ENCODE data around the gene HELZ.
"Not testable (repeated sequence)": the region's sequence is repeated elsewhere in the genome, so short reads cannot be mapped to it uniquely, and the experiment has no call there.

Gene HELZ, protein sequence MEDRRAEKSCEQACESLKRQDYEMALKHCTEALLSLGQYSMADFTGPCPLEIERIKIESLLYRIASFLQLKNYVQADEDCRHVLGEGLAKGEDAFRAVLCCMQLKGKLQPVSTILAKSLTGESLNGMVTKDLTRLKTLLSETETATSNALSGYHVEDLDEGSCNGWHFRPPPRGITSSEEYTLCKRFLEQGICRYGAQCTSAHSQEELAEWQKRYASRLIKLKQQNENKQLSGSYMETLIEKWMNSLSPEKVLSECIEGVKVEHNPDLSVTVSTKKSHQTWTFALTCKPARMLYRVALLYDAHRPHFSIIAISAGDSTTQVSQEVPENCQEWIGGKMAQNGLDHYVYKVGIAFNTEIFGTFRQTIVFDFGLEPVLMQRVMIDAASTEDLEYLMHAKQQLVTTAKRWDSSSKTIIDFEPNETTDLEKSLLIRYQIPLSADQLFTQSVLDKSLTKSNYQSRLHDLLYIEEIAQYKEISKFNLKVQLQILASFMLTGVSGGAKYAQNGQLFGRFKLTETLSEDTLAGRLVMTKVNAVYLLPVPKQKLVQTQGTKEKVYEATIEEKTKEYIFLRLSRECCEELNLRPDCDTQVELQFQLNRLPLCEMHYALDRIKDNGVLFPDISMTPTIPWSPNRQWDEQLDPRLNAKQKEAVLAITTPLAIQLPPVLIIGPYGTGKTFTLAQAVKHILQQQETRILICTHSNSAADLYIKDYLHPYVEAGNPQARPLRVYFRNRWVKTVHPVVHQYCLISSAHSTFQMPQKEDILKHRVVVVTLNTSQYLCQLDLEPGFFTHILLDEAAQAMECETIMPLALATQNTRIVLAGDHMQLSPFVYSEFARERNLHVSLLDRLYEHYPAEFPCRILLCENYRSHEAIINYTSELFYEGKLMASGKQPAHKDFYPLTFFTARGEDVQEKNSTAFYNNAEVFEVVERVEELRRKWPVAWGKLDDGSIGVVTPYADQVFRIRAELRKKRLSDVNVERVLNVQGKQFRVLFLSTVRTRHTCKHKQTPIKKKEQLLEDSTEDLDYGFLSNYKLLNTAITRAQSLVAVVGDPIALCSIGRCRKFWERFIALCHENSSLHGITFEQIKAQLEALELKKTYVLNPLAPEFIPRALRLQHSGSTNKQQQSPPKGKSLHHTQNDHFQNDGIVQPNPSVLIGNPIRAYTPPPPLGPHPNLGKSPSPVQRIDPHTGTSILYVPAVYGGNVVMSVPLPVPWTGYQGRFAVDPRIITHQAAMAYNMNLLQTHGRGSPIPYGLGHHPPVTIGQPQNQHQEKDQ (N-terminal part only)

DNA sequence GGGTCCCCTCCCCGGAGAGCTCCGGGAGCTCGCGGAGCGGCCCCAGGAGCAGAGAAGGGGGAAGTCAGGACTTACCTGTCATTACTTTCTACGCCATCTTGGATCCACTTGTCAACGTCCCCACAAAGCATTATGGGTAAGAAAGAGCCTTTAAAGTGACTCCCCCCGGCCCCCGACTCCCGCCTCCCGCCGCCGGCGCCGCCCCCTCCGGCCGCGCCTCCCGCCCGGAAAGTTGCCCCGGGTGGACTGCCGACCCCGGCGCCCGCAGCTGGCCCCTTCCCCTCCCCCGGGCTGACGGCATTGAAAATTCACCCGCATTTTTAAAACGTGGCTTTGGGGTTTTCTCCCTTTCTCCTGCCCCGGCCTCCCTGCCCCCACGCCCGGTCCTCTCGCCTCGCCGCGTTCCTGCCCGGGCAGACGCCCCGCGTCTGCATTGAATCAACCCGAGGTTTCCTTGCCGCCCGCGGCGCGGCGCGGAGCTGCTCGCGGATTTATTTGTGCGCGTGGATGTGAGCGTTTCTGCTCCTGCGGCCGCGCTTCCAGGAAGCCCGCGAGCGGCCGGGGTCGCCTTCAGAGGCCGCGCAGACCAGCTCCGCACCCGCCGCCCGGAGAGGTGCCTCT lies at the start of gene HELZ:
HELZ (minus strand) TSS at position 124 of the 621 bp plus-strand sequence. CDS start 26,392 bp downstream, outside the sequence.
- peak; percentile 60 to 61 for DNase-seq

DNA sequence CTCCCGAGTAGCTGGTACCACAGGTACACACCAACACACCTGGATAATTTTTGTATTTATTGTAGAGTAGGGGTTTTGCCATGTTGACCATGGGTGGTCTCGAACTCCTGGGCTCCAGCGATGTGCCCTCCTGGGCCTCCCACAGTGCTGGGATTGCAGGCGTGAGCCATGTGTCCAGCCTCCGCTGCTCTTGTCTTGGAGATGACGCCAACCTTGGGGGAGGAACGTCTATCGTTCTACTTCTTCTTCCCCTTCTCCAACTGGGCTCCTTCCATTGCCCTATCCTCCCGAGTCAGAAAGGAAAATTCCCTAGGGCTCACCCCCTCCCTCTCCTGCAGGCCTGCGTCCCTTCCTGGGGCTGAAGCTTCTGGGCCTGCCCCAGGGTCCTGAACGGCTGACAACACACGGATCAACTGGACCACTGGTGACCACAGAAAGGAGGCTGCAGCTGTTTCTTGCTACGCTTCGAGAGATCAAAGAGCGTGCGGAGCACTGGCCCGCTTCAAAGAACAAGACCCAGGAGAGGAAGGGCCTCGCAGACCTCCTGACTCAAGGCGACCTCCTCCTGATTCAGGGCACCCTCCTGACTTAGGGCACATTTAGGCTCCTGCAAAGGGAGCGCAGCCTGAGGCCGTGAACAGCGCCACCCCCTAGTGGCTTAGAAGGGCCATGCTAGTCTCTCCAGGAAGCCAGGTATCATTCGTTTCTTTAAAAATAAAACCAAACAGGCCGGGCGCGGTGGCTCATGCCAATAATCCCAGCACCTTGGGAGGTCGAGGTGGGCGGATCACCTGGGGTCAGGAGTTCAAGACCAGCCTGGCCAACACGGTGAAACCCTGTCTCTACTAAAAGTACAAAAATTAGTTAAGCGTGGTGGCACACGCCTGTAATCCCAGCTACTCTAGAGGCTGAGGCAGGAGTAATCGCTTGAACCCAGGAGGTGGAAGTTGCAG lies 48.5 kb upstream of the HELZ start:
- peak; percentile 53 to 64 for DNase-seq

DNA sequence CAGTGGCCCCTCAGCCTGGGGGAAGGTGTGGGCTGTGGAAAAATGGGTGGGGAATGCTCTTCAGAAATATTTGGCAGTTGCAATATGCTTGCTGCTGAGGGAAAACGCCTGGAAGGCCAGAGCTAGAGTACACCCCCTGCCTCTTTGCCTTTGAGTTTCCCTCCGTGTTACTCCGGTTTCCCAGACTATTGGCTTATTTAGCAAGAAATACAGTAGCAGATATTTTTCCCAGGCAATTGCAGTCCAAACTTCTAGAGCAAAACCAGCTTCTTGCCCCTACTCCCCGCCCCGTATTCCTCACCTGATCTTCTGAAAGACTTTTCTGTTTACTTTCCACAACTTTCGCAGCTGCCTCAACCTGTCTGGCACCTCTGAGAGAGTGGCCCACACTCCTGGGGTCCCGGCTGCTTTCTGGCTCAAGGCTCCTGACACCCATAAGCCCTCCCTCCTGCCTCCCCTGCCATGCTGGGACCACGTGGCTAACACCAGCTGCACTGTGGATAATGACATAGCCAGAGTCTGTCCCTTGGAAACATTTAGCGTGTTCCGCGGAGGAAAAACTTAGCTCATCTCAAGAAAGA lies 45.8 kb upstream of the HELZ start:
- no peak for DNase-seq

DNA sequence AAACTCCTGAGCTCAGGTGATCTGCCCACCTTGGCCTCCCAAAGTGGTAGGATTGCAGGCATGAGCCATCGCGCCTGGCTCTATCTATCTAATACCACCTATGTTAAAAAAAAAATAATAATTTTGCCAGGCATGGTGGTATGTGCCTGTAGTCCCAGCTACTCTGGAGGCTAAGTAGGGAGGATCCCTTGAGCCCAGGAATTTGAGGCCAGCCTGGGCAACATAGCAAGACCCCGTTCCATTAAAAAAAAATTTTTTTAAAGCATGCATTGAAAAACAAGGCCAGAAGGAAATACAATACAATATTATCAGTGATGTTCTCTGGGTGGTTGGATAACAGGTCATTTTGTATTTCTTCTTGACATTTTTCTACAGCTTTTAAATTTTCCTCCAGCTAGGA lies 45.2 kb upstream of the HELZ start:
- no peak for DNase-seq

DNA sequence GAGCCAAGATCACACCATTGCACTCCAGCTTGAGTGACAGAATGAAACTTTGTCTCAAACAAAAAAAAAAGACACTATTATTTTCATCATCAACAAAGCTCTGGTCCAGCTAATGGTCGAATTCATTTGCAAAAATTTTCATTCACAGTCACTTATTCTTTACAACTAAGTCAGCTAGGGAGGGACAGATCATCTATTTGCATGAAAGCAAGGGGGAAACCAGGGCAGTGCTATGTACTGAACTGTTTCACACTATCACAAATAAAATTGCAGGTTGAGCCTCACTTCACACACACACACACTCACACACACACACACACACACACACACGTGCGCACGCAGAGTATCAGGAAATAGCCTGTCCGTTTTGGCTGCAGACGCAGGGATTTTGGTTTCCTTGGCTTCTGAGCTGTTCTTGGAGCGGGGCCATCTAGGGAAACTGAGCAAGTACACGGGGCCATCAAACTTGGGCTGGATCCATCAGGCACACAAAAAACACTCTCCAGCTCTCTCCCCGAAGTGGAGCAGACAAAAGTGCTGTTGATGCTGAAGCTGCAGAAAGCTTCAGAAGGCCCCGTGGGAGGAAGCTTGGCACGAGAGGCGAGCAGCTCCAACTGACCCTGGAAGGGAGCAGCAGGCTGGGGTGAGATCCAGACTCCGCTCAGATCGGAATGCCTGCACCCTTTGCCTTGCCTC lies 44.3 kb upstream of the HELZ start:
- DNase-seq = no peak

DNA sequence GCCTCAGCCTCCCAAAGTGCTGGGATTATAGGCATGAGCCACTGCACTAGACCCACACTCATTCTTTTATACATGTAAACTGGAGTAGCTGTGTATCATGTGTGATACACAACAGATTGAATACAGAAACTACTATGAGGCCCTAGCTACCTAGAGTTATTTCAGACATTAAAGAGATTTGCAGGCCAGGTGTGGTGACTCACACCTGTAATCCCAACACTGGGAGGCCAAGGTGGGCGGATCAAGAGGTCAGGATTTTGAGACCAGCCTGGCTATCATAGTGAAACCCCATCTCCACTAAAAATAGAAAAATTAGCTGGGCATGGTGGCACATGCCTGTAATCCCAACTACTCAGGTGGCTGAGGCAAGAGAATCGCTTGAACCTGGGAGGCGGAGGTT lies 41.8 kb upstream of the HELZ start:
- DNase-seq = not testable (repeated sequence)

DNA sequence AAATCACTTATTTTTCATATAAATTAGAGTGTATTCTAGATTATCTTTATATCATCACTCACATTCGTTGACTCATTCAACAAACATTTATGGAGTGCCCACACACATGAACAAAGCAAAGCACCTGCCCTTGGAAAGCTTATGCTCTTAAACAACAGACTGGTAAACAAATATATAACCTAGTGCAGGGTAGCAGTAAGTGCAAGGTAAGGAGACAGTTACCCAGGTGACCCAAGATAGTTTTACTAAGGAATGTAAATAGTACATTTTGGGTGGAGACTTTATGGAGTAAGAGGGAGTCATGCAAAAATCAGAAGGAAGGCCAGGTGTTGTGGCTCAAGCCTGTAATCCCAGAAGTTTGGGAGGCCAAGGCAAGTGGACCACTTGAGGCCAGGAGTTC lies 40.4 kb upstream of the HELZ start:
- DNase-seq = no peak

DNA sequence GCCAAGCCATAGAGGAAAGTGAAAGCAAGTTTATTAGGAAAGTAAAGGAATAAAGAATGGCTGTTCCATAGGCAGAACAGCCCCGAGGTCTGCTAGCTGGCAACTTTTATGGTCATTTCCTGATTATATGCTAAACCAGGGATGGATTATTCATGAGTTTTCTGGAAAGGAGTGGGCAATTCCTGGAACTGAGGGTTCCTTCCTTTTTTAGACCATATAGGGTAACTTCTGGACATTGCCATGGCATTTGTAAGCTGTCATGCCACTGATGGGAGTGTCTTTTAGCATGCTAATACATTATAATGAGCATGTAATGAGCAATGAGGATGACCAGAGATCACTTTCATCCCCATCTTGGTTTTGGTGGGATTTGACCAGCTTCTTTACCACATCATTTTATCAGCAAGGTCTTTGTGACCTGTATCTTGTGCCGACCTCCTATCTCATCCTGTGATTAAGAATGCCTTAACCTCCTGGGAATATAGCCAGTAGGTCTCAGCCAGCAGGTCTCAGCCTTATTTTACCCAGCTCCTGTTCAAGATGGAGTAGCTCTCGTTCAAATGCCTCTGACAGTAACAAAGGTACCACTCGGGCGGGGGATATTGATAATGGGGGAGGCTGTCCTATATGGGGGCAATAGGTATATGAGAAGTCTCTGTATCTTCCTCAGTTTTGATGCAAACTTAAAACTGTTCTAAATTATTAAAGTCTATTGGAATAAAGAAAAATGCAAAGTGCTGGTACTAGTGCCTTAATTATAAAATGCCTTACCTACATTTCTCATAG lies 38.9 kb upstream of the HELZ start:
- no peak for DNase-seq

DNA sequence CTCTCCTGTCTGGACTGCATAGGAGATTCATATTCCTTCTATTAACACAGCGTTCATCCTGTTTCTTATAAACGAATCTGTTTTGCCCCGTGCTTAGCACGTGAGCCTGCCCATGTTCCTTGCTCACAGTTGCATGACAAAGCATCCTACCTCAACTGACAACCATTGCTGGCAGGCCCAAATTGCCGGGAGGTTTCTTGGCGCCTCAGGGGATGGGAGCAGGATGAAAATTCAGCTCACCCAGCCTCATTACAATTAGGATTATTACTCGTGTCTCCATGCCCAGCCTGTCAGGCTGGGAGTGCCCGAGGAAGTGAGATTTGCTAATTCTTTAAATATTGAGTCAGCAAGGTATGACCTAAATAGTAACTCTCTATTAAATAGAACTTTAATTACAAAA lies 36.7 kb upstream of the HELZ start:
- no peak for DNase-seq

DNA sequence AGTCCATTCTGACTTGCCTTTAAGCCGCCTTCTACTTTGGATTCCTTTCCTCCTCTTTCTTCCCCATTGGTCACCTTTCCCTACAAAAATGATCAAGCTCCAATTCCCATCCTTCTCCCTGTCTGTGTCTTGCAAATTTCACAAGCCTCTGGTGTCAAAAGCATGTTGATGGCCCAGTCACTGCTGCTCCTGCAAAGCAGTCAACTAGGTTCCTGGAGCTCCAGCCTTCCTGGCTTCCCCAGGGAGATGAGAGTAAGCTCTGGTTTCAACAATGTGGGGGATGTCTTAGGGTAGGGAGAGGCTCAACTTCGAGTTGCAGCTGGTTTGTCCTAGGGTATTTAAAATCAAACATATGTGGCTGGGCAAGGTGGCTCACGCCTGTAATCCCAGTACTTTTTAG lies 36.1 kb upstream of the HELZ start:
- DNase-seq = no peak

DNA sequence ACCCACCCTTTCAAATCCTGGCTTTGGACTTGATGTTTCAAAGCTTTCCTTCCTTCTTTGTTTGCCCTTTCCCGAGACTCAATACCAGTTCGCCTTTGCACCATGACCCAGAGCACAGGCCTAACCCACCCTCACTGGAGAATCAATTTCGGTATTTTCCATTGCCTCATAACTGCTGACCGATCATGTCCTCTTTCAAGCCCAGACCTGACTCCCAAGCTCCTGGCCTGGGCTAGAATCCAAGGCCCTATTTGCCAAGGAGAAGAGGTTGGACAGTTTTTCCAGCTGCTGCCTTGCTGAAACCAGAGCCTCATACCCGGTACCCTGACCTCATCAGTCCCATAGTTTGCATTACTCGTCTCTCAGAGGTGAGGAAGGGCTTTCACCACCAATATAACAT lies 35.3 kb upstream of the HELZ start:
- no peak for DNase-seq

DNA sequence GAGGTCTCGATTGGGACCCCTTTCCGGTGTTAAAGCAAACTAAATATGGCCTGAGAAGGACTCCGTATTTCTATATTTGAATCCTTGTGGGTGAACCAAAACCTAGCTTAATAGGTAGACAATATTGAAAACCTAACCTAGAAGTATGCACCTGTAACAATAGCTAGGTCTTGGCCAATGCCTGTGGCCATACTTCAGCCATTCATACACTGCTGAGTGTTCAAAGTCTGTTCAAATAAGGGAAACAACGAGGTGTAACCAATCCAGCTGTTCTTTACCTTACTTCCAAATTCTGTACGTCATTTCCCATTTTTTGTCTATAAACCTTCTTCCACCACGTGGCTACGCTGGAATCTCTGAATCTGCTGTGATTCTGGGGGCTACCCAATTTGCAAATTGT lies 34.1 kb upstream of the HELZ start:
- DNase-seq = no peak

DNA sequence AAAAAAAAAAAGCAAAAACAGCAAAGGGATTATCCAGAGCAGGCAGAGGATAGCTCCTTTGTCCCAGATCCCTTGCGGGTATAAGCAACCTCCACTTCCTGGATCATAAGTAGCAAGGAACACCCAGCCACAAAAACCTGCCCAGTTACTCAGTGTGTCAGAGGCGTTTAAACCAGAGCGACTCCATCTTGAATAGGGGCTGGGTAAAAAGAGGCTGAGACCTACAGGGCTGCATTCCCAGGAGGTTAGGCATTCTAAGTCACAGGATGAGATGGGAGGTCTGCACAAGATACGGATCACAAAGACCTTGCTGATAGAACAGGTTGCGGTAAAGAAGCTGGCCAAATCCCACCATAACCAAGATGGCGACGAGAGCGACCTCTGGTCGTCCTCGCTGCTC lies 33.4 kb upstream of the HELZ start:
- DNase-seq = no peak

DNA sequence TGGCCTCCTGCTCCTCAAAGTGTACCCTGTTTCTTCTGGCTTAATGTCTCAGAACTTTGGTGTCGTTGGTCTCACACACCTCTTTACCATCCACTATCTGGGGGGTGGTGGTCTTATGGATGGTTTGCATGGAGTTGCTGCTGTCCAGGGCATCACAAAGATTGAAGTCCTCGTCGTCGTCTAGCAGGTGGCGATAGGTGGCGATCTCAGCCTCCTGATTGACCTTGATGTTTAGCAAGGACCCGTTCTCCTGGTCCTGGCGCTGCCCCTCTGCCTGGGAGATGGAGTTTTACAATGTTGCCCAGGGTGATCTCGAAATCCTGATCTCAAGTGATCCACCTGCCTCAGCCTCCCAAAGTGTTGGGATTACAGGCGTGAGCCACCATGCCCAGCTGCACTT lies 31.1 kb upstream of the HELZ start:
- no peak for DNase-seq

DNA sequence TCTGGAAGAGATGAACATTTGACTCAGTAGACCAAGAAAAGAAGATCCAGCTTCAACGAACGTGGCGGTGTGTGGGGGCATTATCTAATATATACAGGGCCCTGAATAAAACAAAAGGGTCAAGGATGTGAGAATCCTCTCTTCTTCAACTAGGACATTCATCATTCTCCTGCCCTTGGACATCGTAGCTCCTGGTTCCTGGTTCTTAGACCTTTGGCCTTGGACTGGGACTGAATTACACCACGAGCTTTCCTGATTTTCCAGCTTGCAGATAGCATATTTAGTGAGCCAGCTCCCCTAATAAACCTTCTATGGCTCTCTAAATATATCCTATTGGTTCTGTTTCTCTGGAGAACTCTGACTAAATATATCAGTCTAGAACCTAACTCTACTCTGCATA lies 29.5 kb upstream of the HELZ start:
- DNase-seq = no peak

DNA sequence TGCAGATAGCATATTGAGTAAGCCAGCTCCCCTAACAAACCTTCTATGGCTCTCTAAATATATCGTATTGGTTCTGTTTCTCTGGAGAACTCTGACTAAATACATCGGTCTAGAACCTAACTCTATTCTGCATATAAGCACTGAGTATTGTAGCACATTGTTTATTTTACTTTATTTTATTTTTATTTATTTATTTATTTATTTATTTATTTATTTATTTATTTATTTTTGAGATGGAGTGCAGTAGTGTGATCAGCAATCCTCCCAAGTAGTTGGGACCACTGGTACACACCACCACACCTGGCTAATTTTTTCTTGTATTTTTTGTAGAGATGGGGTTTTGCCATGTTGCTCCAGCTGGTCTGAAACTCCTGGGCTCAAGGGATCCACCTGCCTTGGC lies 28.9 kb upstream of the HELZ start:
- no peak for DNase-seq

DNA sequence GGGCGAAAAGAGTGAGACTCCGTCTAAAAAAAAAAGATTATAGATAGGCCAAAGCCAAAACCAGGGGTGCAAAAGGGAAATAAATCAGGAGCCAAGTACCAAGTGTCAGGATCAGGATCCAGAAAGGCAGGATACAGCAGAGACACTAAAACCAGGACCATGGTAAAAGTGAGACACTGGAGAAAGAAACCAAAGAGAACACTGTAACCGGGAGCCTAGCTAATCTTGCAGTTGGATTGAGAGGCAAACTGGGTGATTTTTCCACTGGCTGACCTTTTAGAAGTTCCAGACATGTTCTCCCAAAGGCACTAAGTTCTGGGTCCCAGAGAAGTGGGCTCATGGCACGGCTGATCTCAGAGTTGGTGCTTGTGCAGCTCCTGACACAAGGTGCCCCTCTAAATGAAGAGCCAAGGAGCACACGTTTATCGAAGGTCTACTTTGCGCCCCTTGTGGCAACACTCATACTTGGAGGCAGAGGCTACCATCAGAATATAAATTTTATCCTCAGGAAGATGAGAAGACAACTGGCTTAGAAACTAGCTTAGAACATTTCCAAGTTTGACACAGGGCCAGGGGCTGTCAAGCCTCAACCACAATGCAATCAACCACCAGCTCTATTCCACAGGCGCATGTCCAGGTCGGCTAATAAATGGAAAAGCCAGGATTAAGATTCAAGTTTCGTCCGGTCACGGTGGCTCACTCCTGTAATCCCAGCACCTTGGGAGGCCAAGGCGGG lies 27.5 kb upstream of the HELZ start:
- no peak for DNase-seq

DNA sequence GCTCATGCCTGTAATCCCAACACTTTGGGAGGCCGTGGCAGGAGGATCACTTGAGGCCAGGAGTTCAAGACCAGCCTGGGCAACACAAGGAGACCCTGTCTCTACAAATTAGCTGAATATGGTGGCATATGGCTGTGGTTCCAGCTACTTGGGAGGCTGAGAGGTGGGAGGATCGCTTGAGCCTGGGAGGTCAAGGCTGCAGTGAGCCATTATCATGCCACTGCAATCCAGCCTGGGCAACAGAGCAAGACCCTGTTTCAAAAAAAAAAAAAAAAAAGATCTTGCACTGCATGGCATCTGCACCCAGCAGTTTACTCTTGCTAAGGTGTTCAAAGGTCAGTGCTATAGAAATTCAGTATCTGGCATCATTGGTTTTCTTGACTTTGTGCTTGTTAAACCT lies 26.2 kb upstream of the HELZ start:
- not testable (repeated sequence) for DNase-seq

DNA sequence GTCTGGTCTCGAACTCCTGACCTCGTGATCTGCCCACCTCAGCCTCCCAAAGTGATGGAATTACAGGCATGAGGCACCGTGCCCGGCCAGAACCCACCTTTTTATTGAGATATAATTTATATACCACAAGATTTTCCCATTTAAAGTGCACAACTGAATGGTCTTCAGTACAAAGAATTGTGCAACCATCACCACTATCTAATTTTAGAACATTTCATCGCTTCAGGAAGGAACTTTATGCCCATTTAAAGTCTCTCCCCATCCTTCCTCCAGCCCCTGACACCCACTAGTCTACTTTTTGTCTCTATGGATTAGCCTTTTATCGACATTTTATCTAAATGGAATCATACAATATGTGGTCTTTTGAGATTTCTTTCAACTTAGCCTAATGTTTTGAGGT lies 25.4 kb upstream of the HELZ start:
- no peak for DNase-seq

Data from stimulated activated CD4-positive, alpha-beta T cell treated with anti-CD3 and anti-CD28 coated beads, Interleukin-2, amount 100 ng/mL, for 48 hours (primary cell).